K562 (cell line): Measurements from ENCODE around the gene TULP1. TPM values are rescaled to one million over a fixed set of nuclear protein-coding genes. Genes with fewer than 3 reads are reported as not detected.

ENCODE experiments used
- CBFA2T3 ChIP-seq: fragments of 450-650 bp; IDR thresholded peaks from 2 replicates; pipeline ENCODE4 v1.6.1; 2017
- DACH1 ChIP-seq: fragments of 450-650 bp; IDR thresholded peaks from 2 replicates; pipeline ENCODE4 v1.6.1; 2018; ENCODE audit not compliant: partially characterized antibody
- HOMEZ ChIP-seq: fragments of 250-450 bp; sonication (Bioruptor Pico); IDR thresholded peaks from 2 replicates; pipeline ENCODE4 v1.4.0; 2020; ENCODE audit warnings: mild to moderate bottlenecking, moderate library complexity
- MAX ChIP-seq: sonication (generic); formaldehyde crosslinking; IDR thresholded peaks from 2 replicates; pipeline ENCODE4 v1.9.0; 2022; ENCODE audit warnings: mild to moderate bottlenecking, missing genetic modification reagents
- MLLT1 ChIP-seq, 2 experiments: fragments of 450-650 bp; IDR thresholded peaks; 2 replicates each; pipeline ENCODE4 v1.6.1; 2016
- MYC ChIP-seq, 2 experiments: fragments of 250-450 bp in 1 of 2; sonication (Bioruptor Pico) in 1 of 2; IDR thresholded peaks; 2 replicates each; pipeline versions ENCODE4 v1.5.1 to v1.6.1; 2012 to 2021; ENCODE audit warnings: low read depth in 2 of 2, borderline replicate concordance in 1 of 2, improper control_type of control experiment in 1 of 2, low read length in 1 of 2, mild to moderate bottlenecking in 1 of 2, moderate library complexity in 1 of 2
- SFPQ ChIP-seq: fragments of 200-400 bp; formaldehyde crosslinking; IDR thresholded peaks from 2 replicates; pipeline ENCODE4 v1.6.1; 2017; ENCODE audit warnings: mild to moderate bottlenecking, low read depth, low read length, moderate library complexity
- ZNF175 ChIP-seq: fragments of 200-800 bp; sonication (Bioruptor generic); IDR thresholded peaks from 2 replicates; pipeline ENCODE4 v1.6.1; 2016; ENCODE audit warnings: low read depth, mild to moderate bottlenecking, missing genetic modification characterization, missing compliant biosample characterization
- ZNF280A ChIP-seq: fragments of 450-650 bp; IDR thresholded peaks from 2 replicates; pipeline ENCODE4 v1.6.1; 2018; ENCODE audit warnings: mild to moderate bottlenecking, low read depth; ENCODE audit not compliant: partially characterized antibody
- ZNF444 ChIP-seq: fragments of 250-450 bp; sonication (Bioruptor Pico); IDR thresholded peaks from 2 replicates; pipeline ENCODE4 v1.4.0; 2020; ENCODE audit warnings: mild to moderate bottlenecking, moderate library complexity
- ZNF609 ChIP-seq: sonication (generic); formaldehyde crosslinking; IDR thresholded peaks from 2 replicates; pipeline ENCODE4 v1.8.1; 2023; ENCODE audit warnings: missing genetic modification reagents, mild to moderate bottlenecking, borderline replicate concordance
- ZNF707 ChIP-seq: fragments of 250-450 bp; sonication (Bioruptor Pico); conservative IDR thresholded peaks from 2 replicates; pipeline ENCODE4 v1.8.0; 2022; ENCODE audit warnings: inconsistent platforms, mild to moderate bottlenecking, moderate library complexity
- ZNF766 ChIP-seq: fragments of 200-800 bp; sonication (Bioruptor generic); conservative IDR thresholded peaks from 2 replicates; pipeline ENCODE4 v1.6.1; 2016; ENCODE audit warnings: missing genetic modification characterization, missing compliant biosample characterization
- ZZZ3 ChIP-seq: fragments of 450-650 bp; IDR thresholded peaks from 2 replicates; pipeline ENCODE4 v1.6.1; 2016; ENCODE audit warnings: antibody characterized with exemption, mild to moderate bottlenecking, moderate library complexity
- polyA plus RNA-seq, 8 experiments: library from polyadenylated mRNA; depleted of rRNA in 4 of 8; stranded (reverse) in 5 of 8; unstranded in 3 of 8; fragments of >200 nt; fragmentation: Nextera tagmentation in 2 of 8; fragmentation: Illumina TruSeq in 1 of 8; extraction: Ambion mirVana in 2 of 8; extraction: Trizol in 1 of 8; gene quantifications; 2 replicates each; pipeline versions ENCODE4 v1.2.1 to v1.2.3, GENCODE V29; 2011 to 2014; ENCODE audit warnings: inconsistent platforms in 1 of 8, missing spikeins in 1 of 8
- total RNA-seq, 7 experiments: library from RNA; depleted of rRNA in 6 of 7; stranded (reverse); fragments of >200 nt in 6 of 7; fragmentation: Illumina TruSeq in 2 of 7; extraction: Trizol in 2 of 7; gene quantifications; 2 replicates each; pipeline versions ENCODE4 v1.2.1 to v1.2.3, GENCODE V29; 2011 to 2021; ENCODE audit warnings: low replicate concordance in 1 of 7

Gene TULP1
- total and polyA plus RNA-seq, 9 of the 15 experiments (the other 6 are each of a cell fraction or from before 2014, with no cell fraction given), result 0.06 to 0.17 (median 0.09) TPM; not detected in 6

GRCh38 chr6:35498422-35499067 lies 14.2 kb downstream of the TULP1 start (continued):
- TF ChIP-seq MAX (CRISPR knock-in tag), result peak; percentile 94
- no peak for TF ChIP-seq ZNF175 (CRISPR knock-in tag)
- TF ChIP-seq ZNF766 (CRISPR knock-in tag), result no peak
- TF ChIP-seq MLLT1 (IDR thresholded peaks at IDR 0.05), result no peak
- no peak for TF ChIP-seq ZZZ3
- TF ChIP-seq DACH1, result no peak
- TF ChIP-seq ZNF280A, result no peak
- no peak for TF ChIP-seq ZNF707 (CRISPR knock-in tag)
- TF ChIP-seq ZNF609 (CRISPR knock-in tag), result peak; percentile 12; the same call in 1 of the 2 replicates
- no peak for TF ChIP-seq ZNF444 (CRISPR knock-in tag)
- TF ChIP-seq SFPQ, result no peak
- peak; percentile 42; the same call in 1 of the 2 replicates for TF ChIP-seq CBFA2T3
- TF ChIP-seq HOMEZ (CRISPR knock-in tag), result no peak
- TF ChIP-seq MYC (IDR thresholded peaks at IDR 0.05; ENCODE audit: low read depth, low read length), result peak; percentile 89
- 0 out of 2 replicates have a peak, but pooled peaks have one; percentile 31 for TF ChIP-seq MYC (CRISPR knock-in tag; IDR thresholded peaks at IDR 0.05; ENCODE audit: borderline replicate concordance, low read depth)
